A673 (cell line): ENCODE results near the gene MYO7A.

ENCODE experiments used
- EZH2 ChIP-seq: fragments of 200-600 bp; sonication (generic); IDR thresholded peaks from 2 replicates; pipeline ENCODE4 v1.6.1; 2017; ENCODE audit warnings: borderline replicate concordance, low read depth, mild to moderate bottlenecking, mixed read lengths, antibody characterized with exemption, low read length; ENCODE audit not compliant: poor library complexity, severe bottlenecking
- TF ChIP-seq, protein P1 (sequence below): fragments of 300-800, 200-600 bp; sonication (generic); conservative IDR thresholded peaks from 2 replicates; pipeline ENCODE4 v1.5.1; 2017; ENCODE audit warnings: low read depth, mild to moderate bottlenecking, antibody characterized with exemption, low read length, moderate library complexity, mixed read lengths

DNA sequence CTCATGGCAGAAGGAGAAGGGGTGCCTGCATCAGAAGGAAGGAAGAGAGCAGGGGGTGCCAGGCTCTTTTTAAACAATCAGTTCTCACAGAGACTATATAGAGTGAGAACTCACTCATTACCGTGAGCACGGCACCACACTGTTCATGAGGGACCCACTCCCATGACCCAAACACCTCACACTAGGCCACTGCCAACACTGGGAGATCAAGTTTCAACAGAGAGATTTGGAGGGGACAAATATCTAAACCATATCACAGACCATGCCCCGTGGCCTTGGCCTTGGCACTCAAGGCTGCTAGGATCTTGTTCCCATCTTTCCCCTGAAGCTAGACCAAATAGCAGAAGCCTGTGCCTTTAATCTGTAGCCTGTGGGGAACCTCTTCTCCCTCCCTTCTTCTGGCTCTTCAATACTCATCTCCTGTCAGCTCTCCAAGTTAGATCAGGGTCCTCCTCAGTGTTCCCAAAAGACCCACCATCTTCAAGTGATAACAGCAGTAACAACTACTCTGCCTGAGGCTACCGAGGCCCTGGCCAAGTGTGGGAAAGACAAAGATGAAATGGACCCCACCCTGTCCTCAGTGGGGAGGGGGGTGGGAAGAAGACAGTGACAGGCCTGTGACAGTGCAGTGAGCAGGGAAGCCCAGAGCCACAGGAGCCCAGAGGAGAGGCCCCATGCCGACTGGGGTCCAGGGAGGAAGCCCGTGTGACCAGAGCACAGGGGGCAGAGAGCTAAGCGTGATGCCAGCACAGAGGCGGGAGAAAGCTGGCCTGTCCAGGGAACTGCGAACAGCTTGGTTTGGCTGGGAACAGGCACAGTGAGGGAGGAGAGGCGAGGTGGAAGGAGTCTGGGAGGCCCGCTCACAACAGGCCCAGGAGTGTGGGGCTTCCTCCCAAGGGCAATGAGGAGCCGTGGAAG, 72.6 kb downstream of the MYO7A start:
- TF ChIP-seq, protein P1, sequence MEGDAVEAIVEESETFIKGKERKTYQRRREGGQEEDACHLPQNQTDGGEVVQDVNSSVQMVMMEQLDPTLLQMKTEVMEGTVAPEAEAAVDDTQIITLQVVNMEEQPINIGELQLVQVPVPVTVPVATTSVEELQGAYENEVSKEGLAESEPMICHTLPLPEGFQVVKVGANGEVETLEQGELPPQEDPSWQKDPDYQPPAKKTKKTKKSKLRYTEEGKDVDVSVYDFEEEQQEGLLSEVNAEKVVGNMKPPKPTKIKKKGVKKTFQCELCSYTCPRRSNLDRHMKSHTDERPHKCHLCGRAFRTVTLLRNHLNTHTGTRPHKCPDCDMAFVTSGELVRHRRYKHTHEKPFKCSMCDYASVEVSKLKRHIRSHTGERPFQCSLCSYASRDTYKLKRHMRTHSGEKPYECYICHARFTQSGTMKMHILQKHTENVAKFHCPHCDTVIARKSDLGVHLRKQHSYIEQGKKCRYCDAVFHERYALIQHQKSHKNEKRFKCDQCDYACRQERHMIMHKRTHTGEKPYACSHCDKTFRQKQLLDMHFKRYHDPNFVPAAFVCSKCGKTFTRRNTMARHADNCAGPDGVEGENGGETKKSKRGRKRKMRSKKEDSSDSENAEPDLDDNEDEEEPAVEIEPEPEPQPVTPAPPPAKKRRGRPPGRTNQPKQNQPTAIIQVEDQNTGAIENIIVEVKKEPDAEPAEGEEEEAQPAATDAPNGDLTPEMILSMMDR, result no peak
- no peak for TF ChIP-seq EZH2
